Effector memory CD8-positive, alpha-beta T cell (primary cell): ENCODE measurements around the gene ASCL5.

Source experiments
- ATAC-seq: fragments of 150-1000 bp; cut with Tn5 transposase; replicated peaks from 2 replicates; pipeline ENCODE4 v1.10.0; 2021; ENCODE audit warnings: mild to moderate bottlenecking, moderate library complexity
- DNase-seq, 3 experiments: peaks; one replicate each; pipeline ENCODE4 v3.0.0; 2021
- H3K27ac Mint-ChIP-seq, 2 donors: one replicate each; pipeline ENCODE4 v1.8.0; 2022; ENCODE audit warnings: mild to moderate bottlenecking in 2 of 2, mixed read lengths in 2 of 2, moderate library complexity in 2 of 2
- H3K27me3 Mint-ChIP-seq, 2 donors: one replicate each; pipeline ENCODE4 v1.8.0; 2022; ENCODE audit warnings: mixed read lengths in 2 of 2
- H3K36me3 Mint-ChIP-seq: one replicate; pipeline ENCODE4 v1.8.0; 2022; ENCODE audit warnings: mild to moderate bottlenecking, moderate library complexity, mixed read lengths; ENCODE audit not compliant: insufficient read depth
- H3K4me1 Mint-ChIP-seq, 2 donors: one replicate each; pipeline ENCODE4 v1.8.0; 2022; ENCODE audit warnings: low read depth in 2 of 2, mixed read lengths in 2 of 2
- H3K4me3 Mint-ChIP-seq, 2 donors: one replicate each; pipeline ENCODE4 v1.8.0; 2022; ENCODE audit warnings: mild to moderate bottlenecking in 2 of 2, mixed read lengths in 2 of 2, moderate library complexity in 2 of 2
- H3K9me3 Mint-ChIP-seq, 2 donors: one replicate each; pipeline ENCODE4 v1.8.0; 2022; ENCODE audit warnings: mixed read lengths in 2 of 2

The ASCL5 gene

DNA sequence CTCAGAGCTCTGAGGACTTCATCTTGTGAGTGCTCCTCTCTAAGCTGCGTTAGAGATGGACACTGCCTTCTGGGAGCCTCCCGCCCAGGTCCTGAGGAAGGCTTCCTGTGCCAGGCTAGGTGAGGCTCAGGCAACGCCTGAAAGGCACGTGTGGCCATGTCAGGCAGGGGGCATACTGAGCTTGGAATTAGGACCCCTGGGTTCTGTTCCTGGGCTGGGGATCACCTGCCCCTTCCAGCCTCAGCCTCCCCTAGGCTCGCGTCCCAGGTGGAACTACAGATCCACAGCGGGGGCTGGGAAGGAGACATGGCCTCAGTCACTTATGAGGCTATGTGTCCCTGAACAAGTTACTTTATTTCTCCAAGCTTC, 10.0 kb upstream of the ASCL5 start:
- no peaks in the 10 kb centered on the region for H3K27me3 Mint-ChIP-seq
- no peak for ATAC-seq
- H3K9me3 Mint-ChIP-seq, result no peaks in the 10 kb centered on the region
- no peak overlapping the region for H3K27ac Mint-ChIP-seq
- H3K4me3 Mint-ChIP-seq, result no peak overlapping the region
- no peak for DNase-seq
- no peaks in the 10 kb centered on the region for H3K4me1 Mint-ChIP-seq
- peaks cover 6% of the 10 kb centered on the region for H3K36me3 Mint-ChIP-seq

DNA sequence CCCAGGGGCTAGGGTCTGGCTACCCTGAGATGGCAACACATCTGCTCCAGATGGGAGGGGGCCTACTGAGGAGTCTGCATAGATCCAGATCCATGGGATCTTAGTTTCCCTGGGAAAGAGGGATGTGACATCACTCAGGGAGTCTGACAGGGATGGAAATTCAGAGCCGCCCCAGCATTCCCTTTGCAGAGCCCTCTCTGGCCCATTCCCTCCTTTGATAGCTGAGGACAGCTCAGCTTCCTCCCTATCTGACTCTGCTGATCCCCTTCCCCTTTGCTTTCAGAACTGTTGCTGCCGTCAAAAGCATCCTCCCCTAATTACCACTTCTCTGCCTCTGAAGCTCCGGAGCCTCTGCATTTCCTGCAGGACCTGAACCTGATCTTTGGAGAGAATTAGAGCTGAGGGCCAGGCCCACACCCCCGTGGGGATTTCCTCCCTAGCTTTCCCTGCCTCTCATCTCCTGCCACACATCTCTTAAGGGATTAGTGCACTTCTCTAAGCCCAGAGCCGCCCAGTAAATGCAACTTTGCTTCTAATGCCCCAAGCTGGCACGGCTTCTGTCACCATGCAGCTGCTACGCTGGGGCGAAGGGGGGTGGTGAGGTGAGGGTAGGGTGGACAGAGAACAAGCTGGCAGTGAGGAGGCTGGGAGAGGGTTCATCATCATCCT, 9.5 kb upstream of the ASCL5 start:
- Mint-ChIP-seq H3K9me3 (no peaks in the 10 kb centered on the region), H3K4me1 (no peaks in the 10 kb centered on the region), H3K27ac (peak overlapping the region in 1 of 2 donors; percentile 55), H3K4me3 (no peak overlapping the region), H3K27me3 (no peaks in the 10 kb centered on the region), H3K36me3 (peaks cover 6% of the 10 kb centered on the region)
- DNase-seq, result no peak
- no peak for ATAC-seq

DNA sequence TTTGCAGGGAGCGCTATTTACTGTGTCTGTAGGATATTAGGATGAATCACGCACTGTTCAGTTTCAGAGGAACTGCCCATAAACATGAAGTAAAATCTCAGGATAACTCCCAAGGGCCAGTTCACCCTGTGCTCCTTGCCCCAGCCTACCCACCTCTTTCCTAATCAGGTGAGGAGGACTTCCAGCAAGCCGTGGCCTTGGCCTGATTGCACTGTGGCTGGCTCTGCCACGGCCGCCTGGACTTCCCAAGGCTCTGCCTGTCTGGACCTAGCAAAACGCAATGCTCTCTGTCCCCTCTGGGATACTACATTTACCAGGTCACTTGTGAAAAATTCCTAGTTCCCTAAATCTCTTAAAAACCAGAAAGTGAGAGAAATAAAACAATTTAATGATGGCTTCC, 7.4 kb upstream of the ASCL5 start:
- Mint-ChIP-seq H3K27me3 (no peaks in the 10 kb centered on the region), H3K27ac (no peak overlapping the region), H3K9me3 (no peaks in the 10 kb centered on the region), H3K4me3 (no peak overlapping the region), H3K4me1 (no peaks in the 10 kb centered on the region), H3K36me3 (peaks cover 6% of the 10 kb centered on the region)
- no peak for ATAC-seq
- DNase-seq, result no peak

DNA sequence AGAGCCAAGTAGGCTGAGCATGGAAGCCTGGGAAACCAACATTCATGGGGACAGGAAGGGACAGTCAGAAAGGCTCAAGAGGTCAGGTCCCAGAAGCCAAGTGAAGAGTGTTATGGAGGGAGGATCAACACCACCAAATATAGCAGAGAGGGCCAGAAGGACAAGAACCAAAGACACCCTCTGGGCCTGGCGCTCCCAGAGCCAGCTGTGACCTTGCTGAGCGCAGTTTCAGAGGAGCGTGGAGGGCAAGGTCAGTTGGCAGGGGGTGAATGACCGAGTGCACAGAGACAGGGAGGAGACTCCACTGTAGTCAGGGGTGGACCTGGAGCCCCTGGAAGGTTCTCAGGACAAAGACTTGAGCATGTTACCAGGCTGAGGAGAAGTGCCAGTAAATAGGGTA, 4.4 kb upstream of the ASCL5 start:
- Mint-ChIP-seq H3K4me1 (no peaks in the 10 kb centered on the region), H3K9me3 (no peaks in the 10 kb centered on the region), H3K36me3 (peaks cover 3% of the 10 kb centered on the region), H3K4me3 (no peak overlapping the region), H3K27ac (no peak overlapping the region), H3K27me3 (peaks cover 0 to 10% of the 10 kb centered on the region in 2 donors)
- no peak for ATAC-seq
- DNase-seq, result no peak

DNA sequence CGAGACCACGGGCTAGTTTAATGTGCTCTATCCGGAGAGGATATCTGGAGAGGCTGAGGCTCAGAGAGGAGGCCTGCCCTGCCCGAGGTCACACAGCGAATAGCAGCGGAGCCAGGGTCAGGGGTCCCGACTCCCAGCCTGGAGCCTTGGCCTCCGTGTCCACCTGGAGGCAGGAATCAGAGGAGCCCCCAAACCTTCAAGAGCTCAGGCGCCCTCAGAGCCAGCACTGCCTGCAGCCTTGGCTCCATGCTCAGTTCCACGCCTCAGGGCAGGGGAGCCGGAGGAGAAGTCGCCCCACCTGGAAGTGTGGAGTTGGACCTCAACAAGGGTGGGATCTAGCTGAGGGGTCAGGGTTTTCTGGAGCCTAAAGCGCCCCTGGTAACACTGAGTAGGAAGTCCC, 2.0 kb upstream of the ASCL5 start:
- ATAC-seq (no peak), DNase-seq (no peak)
- H3K27me3 Mint-ChIP-seq, result peaks cover 16 to 29% of the 10 kb centered on the region in 2 donors
- no peak overlapping the region for H3K4me3 Mint-ChIP-seq
- no peak overlapping the region for H3K27ac Mint-ChIP-seq
- H3K36me3 Mint-ChIP-seq, result peaks cover 1% of the 10 kb centered on the region
- H3K9me3 Mint-ChIP-seq, result no peaks in the 10 kb centered on the region
- H3K4me1 Mint-ChIP-seq, result no peaks in the 10 kb centered on the region

DNA sequence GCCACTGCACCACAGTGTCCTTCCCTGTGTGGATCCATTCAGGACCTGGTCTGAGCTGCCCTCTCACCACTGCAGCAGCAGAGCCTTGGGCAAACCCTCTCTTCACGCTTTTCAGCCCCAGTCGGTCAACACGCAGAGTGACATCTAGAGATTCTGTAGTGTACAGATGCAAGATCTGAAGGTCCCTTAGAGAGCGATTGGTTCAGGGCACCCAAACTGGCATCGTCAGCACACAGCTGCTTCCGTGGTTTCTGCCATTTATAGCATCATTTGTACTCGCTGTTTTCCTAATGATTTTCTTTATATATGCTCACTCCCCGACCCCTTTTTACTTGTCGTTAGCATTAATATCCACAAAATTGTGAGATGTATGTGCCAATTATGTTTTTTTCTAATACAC, 1.5 kb upstream of the ASCL5 start:
- DNase-seq (no peak), ATAC-seq (no peak)
- no peaks in the 10 kb centered on the region for H3K36me3 Mint-ChIP-seq
- no peak overlapping the region for H3K27ac Mint-ChIP-seq
- H3K4me1 Mint-ChIP-seq, result no peaks in the 10 kb centered on the region
- peaks cover 21 to 34% of the 10 kb centered on the region in 2 donors for H3K27me3 Mint-ChIP-seq
- no peaks in the 10 kb centered on the region for H3K9me3 Mint-ChIP-seq
- no peak overlapping the region for H3K4me3 Mint-ChIP-seq

GRCh38 chr1:201127755-201128455, 921 bp upstream of the ASCL5 start:
- no peaks in the 10 kb centered on the region for H3K4me1 Mint-ChIP-seq
- DNase-seq, result no peak
- no peaks in the 10 kb centered on the region for H3K9me3 Mint-ChIP-seq
- no peaks in the 10 kb centered on the region for H3K36me3 Mint-ChIP-seq
- ATAC-seq, result no peak
- H3K27ac Mint-ChIP-seq, result no peak overlapping the region
- no peak overlapping the region for H3K4me3 Mint-ChIP-seq
- H3K27me3 Mint-ChIP-seq, result peaks cover 26 to 40% of the 10 kb centered on the region in 2 donors

DNA sequence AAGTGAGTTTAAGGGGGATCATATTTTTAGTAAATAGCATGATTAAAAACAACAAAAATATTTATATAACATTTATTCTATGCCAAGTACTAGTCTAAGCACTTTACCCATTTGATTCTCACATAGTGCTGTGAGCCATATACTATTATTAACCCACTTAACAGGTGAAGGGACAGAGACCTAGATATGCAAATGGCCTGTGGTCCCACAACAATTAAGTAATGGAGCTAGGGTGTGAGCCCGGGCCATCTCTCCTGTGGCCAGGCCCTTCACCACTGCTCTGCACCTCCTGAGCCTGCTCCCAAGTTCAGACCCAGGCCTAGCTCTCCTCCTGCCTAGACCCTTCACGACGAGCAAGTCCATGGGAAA, 537 bp downstream of the ASCL5 start:
- Mint-ChIP-seq H3K36me3 (no peaks in the 10 kb centered on the region), H3K27ac (no peak overlapping the region), H3K4me1 (no peaks in the 10 kb centered on the region), H3K9me3 (no peaks in the 10 kb centered on the region), H3K4me3 (no peak overlapping the region), H3K27me3 (peaks cover 36 to 55% of the 10 kb centered on the region in 2 donors)
- ATAC-seq (no peak), DNase-seq (no peak)

GRCh38 chr1:201125800-201126199, 1.2 kb downstream of the ASCL5 start:
- H3K27me3 Mint-ChIP-seq, result peaks cover 38 to 55% of the 10 kb centered on the region in 2 donors
- no peaks in the 10 kb centered on the region for H3K4me1 Mint-ChIP-seq
- no peak overlapping the region for H3K27ac Mint-ChIP-seq
- H3K36me3 Mint-ChIP-seq, result no peaks in the 10 kb centered on the region
- no peaks in the 10 kb centered on the region for H3K9me3 Mint-ChIP-seq
- H3K4me3 Mint-ChIP-seq, result no peak overlapping the region
- DNase-seq, result no peak
- no peak for ATAC-seq

DNA sequence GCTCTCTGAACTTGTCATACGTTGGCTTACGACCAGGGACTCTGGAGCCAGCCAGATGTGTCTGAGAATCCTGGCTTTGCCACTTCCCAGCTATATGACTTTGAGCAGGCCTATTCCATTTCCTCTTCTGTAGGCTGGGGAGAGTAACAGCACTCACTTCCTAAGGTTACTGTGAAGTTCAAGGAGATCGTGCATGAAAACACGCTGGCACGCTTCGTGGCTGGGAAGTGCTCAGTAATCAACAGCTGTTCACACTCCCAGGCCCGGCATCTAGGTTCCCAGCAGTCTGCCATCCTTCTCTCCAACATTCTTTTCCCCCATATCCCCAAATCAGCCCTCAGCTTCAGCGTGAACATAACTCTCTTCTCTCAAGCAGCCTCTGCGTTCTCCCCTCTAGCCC, 2.0 kb downstream of the ASCL5 start:
- no peak overlapping the region for H3K4me3 Mint-ChIP-seq
- H3K9me3 Mint-ChIP-seq, result no peaks in the 10 kb centered on the region
- DNase-seq (no peak), ATAC-seq (no peak)
- H3K36me3 Mint-ChIP-seq, result no peaks in the 10 kb centered on the region
- H3K4me1 Mint-ChIP-seq, result no peaks in the 10 kb centered on the region
- no peak overlapping the region for H3K27ac Mint-ChIP-seq
- H3K27me3 Mint-ChIP-seq, result peaks cover 38 to 55% of the 10 kb centered on the region in 2 donors

DNA sequence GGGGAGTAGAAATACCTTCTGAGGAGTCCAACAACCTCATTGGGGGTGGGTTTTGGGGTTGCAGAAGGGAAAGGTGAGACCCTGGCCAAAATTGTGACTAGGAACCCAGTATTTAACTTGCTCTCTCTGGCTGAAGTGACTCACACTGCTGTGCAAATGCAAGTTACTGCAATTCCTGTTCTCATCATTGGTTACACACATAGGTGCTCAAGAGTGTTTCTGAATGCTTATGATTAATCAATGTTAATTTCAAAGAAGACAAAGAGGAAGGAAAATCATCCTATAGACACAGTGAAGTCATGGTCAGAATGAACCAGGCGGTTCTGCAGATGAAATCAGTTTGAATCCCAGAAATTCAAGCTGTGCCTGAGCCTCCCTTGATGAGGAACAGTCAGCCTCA, 3.1 kb downstream of the ASCL5 start:
- Mint-ChIP-seq H3K36me3 (no peaks in the 10 kb centered on the region), H3K4me3 (no peak overlapping the region), H3K27me3 (peaks cover 38 to 55% of the 10 kb centered on the region in 2 donors), H3K9me3 (no peaks in the 10 kb centered on the region), H3K27ac (no peak overlapping the region), H3K4me1 (peaks cover 2 to 7% of the 10 kb centered on the region in 2 donors)
- ATAC-seq, result no peak
- no peak for DNase-seq

- H3K9me3 Mint-ChIP-seq, result no peaks in the 10 kb centered on the region
- no peak overlapping the region for H3K27ac Mint-ChIP-seq
- H3K27me3 Mint-ChIP-seq, result peaks cover 38 to 54% of the 10 kb centered on the region in 2 donors
- DNase-seq (no peak), ATAC-seq (no peak)
- no peak overlapping the region for H3K4me3 Mint-ChIP-seq
- peaks cover 2 to 7% of the 10 kb centered on the region in 2 donors for H3K4me1 Mint-ChIP-seq
- no peaks in the 10 kb centered on the region for H3K36me3 Mint-ChIP-seq
These were observed 4.5 kb downstream of the ASCL5 start for GRCh38 chr1:201122321-201122957.

GRCh38 chr1:201119206-201120197, 7.5 kb downstream of the ASCL5 start:
- DNase-seq (peak; percentile 47 to 54 (median 48)), ATAC-seq (peak; percentile 46)
- H3K27ac Mint-ChIP-seq, result peak overlapping the region in 1 of 2 donors; percentile 59
- H3K27me3 Mint-ChIP-seq, result peaks cover 27 to 31% of the 10 kb centered on the region in 2 donors
- H3K4me1 Mint-ChIP-seq, result peaks cover 6 to 15% of the 10 kb centered on the region in 2 donors
- H3K9me3 Mint-ChIP-seq, result no peaks in the 10 kb centered on the region
- peaks cover 4% of the 10 kb centered on the region for H3K36me3 Mint-ChIP-seq
- H3K4me3 Mint-ChIP-seq, result no peak overlapping the region
